SU-DHL-6 (cell line): ENCODE data around the gene PPARG.

Experiments used
- CTCF ChIP-seq: fragments of 200-600 bp; sonication (generic); IDR thresholded peaks from one replicate; pipeline ENCODE4 v1.5.1; 2017; ENCODE audit warnings: antibody characterized with exemption, mild to moderate bottlenecking, low read length, moderate library complexity; ENCODE audit not compliant: insufficient read depth, poor library complexity, severe bottlenecking
- EZH2phosphoT487 ChIP-seq: fragments of 200-600 bp; sonication (generic), shearing (Covaris generic); conservative IDR thresholded peaks from 2 replicates; pipeline ENCODE4 v1.6.1; 2018; ENCODE audit warnings: mild to moderate bottlenecking, antibody characterized with exemption, low read length, moderate library complexity, mixed read lengths

- TF ChIP-seq CTCF (no peak), EZH2phosphoT487 (no peak)
Observed at GRCh38 chr3:12292770-12293169, 3.9 kb downstream of the PPARG start.
